K562 (cell line): Measurements from ENCODE around the gene SERTAD2. TPM values are rescaled to one million over a fixed set of nuclear protein-coding genes. Genes with fewer than 3 reads are reported as not detected.
A peak's percentile ranks its signal among the peaks of the same experiment; 100 is the strongest.

ENCODE experiments used
- CHD2 ChIP-seq: IDR thresholded peaks from 2 replicates; pipeline ENCODE4 v1.6.1; 2011; ENCODE audit warnings: low read depth, low read length
- DDX20 ChIP-seq: fragments of 450-650 bp; IDR thresholded peaks from 2 replicates; pipeline ENCODE4 v1.6.1; 2016; ENCODE audit warnings: missing genetic modification characterization, low read depth, mild to moderate bottlenecking, missing compliant biosample characterization, moderate library complexity
- ELK3 ChIP-seq: fragments of 450-650 bp; formaldehyde crosslinking; IDR thresholded peaks from 2 replicates; pipeline ENCODE4 v1.4.0; 2020; ENCODE audit warnings: mild to moderate bottlenecking
- FOSL1 ChIP-seq: fragments of 200-800 bp; sonication (Bioruptor generic); conservative IDR thresholded peaks from 2 replicates; pipeline ENCODE4 v1.6.1; 2016; ENCODE audit warnings: missing genetic modification characterization, missing compliant biosample characterization
- HBP1 ChIP-seq: fragments of 450-650 bp; formaldehyde crosslinking; IDR thresholded peaks from 2 replicates; pipeline ENCODE4 v1.4.0; 2022; ENCODE audit warnings: missing genetic modification characterization
- KAT2B ChIP-seq: IDR thresholded peaks from one replicate; pipeline ENCODE4 v1.6.1; 2012; ENCODE audit warnings: low read depth, mild to moderate bottlenecking, control low read depth, inconsistent platforms, low read length, moderate library complexity
- MED1 ChIP-seq: sonication (generic); formaldehyde crosslinking; IDR thresholded peaks from 2 replicates; pipeline ENCODE4 v1.8.1; 2023; ENCODE audit warnings: missing genetic modification reagents, borderline replicate concordance
- POLR3G ChIP-seq: IDR thresholded peaks from 2 replicates; pipeline ENCODE4 v1.6.1; 2011; ENCODE audit not compliant: insufficient read length, insufficient replicate concordance; ENCODE audit errors: extremely low read depth
- POU5F1 ChIP-seq: fragments of 150-350 bp; IDR thresholded peaks from 2 replicates; pipeline ENCODE4 v1.6.1; 2014; ENCODE audit warnings: borderline replicate concordance, low read length, low read depth, mild to moderate bottlenecking; ENCODE audit not compliant: partially characterized antibody
- SMAD1 ChIP-seq: fragments of 150-350 bp; IDR thresholded peaks from 2 replicates; pipeline ENCODE4 v1.6.1; 2014; ENCODE audit warnings: low read length, low read depth; ENCODE audit not compliant: partially characterized antibody
- XRCC4 ChIP-seq: IDR thresholded peaks from one replicate; pipeline ENCODE4 v1.6.1; 2011; ENCODE audit not compliant: insufficient read depth, insufficient read length; ENCODE audit errors: extremely low read depth
- ZBTB1 ChIP-seq: sonication (generic); formaldehyde crosslinking; IDR thresholded peaks from 2 replicates; pipeline ENCODE4 v1.8.1; 2023; ENCODE audit warnings: missing genetic modification reagents, low read depth, mild to moderate bottlenecking, borderline replicate concordance
- ZFP1 ChIP-seq: fragments of 450-650 bp; formaldehyde crosslinking; IDR thresholded peaks from 2 replicates; pipeline ENCODE4 v1.4.0; 2020; ENCODE audit warnings: mild to moderate bottlenecking, mixed read lengths
- ZNF23 ChIP-seq: fragments of 250-450 bp; sonication (Bioruptor Pico); IDR thresholded peaks from 2 replicates; pipeline ENCODE4 v1.4.0; 2020; ENCODE audit warnings: mild to moderate bottlenecking
- ZNF592 ChIP-seq: fragments of 450-650 bp; IDR thresholded peaks from 2 replicates; pipeline ENCODE4 v1.6.1; 2017; ENCODE audit warnings: antibody characterized with exemption, mild to moderate bottlenecking
- polyA plus RNA-seq, 8 experiments: library from polyadenylated mRNA; depleted of rRNA in 4 of 8; stranded (reverse) in 5 of 8; unstranded in 3 of 8; fragments of >200 nt; fragmentation: Nextera tagmentation in 2 of 8; fragmentation: Illumina TruSeq in 1 of 8; extraction: Ambion mirVana in 2 of 8; extraction: Trizol in 1 of 8; gene quantifications; 2 replicates each; pipeline versions ENCODE4 v1.2.1 to v1.2.3, GENCODE V29; 2011 to 2014; ENCODE audit warnings: inconsistent platforms in 1 of 8, missing spikeins in 1 of 8
- total RNA-seq, 7 experiments: library from RNA; depleted of rRNA in 6 of 7; stranded (reverse); fragments of >200 nt in 6 of 7; fragmentation: Illumina TruSeq in 2 of 7; extraction: Trizol in 2 of 7; gene quantifications; 2 replicates each; pipeline versions ENCODE4 v1.2.1 to v1.2.3, GENCODE V29; 2011 to 2021; ENCODE audit warnings: low replicate concordance in 1 of 7
- TF ChIP-seq, protein P1 (sequence below), 2 experiments: fragments of 450-650 bp; conservative IDR thresholded peaks; 2 replicates each; pipeline ENCODE4 v1.6.1; 2017; ENCODE audit warnings: mild to moderate bottlenecking in 2 of 2, moderate library complexity in 2 of 2
- TF ChIP-seq, protein P2 (sequence below): fragments of 200-400 bp; formaldehyde crosslinking; IDR thresholded peaks from 2 replicates; pipeline ENCODE4 v1.6.1; 2017; ENCODE audit warnings: mild to moderate bottlenecking, low read depth, low read length, moderate library complexity

SERTAD2 gene
- total and polyA plus RNA-seq, 9 of the 15 experiments (the other 6 are each of a cell fraction or from before 2014, with no cell fraction given): 3.0 to 12.5 (median 6.1) TPM

GRCh38 chr2:64643838-64644457, 9.8 kb downstream of the SERTAD2 start (continued):
- no peak for TF ChIP-seq POLR3G
- TF ChIP-seq ZBTB1 (CRISPR knock-in tag): no peak
- TF ChIP-seq XRCC4: no peak
- TF ChIP-seq ZNF23: no peak
- TF ChIP-seq SMAD1: no peak
- no peak for TF ChIP-seq POU5F1
- TF ChIP-seq ZNF592: peak; percentile 21; the same call in 1 of the 2 replicates
- TF ChIP-seq ZFP1 (CRISPR knock-in tag): no peak
- TF ChIP-seq CHD2: no peak
- TF ChIP-seq KAT2B: no peak
- TF ChIP-seq FOSL1 (tag): peak; percentile 56
- TF ChIP-seq, protein P1, sequence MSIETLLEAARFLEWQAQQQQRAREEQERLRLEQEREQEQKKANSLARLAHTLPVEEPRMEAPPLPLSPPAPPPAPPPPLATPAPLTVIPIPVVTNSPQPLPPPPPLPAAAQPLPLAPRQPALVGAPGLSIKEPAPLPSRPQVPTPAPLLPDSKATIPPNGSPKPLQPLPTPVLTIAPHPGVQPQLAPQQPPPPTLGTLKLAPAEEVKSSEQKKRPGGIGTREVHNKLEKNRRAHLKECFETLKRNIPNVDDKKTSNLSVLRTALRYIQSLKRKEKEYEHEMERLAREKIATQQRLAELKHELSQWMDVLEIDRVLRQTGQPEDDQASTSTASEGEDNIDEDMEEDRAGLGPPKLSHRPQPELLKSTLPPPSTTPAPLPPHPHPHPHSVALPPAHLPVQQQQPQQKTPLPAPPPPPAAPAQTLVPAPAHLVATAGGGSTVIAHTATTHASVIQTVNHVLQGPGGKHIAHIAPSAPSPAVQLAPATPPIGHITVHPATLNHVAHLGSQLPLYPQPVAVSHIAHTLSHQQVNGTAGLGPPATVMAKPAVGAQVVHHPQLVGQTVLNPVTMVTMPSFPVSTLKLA (conservative IDR thresholded peaks at IDR 0.05): no peak
- no peak for TF ChIP-seq ELK3
- TF ChIP-seq MED1 (CRISPR knock-in tag): no peak
- no peak for TF ChIP-seq DDX20 (tag)
- 0 out of 2 replicates have a peak, but pooled peaks have one; percentile 47 for TF ChIP-seq HBP1 (CRISPR knock-in tag)
- TF ChIP-seq, protein P2, sequence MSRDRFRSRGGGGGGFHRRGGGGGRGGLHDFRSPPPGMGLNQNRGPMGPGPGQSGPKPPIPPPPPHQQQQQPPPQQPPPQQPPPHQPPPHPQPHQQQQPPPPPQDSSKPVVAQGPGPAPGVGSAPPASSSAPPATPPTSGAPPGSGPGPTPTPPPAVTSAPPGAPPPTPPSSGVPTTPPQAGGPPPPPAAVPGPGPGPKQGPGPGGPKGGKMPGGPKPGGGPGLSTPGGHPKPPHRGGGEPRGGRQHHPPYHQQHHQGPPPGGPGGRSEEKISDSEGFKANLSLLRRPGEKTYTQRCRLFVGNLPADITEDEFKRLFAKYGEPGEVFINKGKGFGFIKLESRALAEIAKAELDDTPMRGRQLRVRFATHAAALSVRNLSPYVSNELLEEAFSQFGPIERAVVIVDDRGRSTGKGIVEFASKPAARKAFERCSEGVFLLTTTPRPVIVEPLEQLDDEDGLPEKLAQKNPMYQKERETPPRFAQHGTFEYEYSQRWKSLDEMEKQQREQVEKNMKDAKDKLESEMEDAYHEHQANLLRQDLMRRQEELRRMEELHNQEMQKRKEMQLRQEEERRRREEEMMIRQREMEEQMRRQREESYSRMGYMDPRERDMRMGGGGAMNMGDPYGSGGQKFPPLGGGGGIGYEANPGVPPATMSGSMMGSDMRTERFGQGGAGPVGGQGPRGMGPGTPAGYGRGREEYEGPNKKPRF: no peak
